GF-D8 (cell line): Measurements from ENCODE around the gene THPO.
"Not testable (repeated sequence)": the region's sequence is repeated elsewhere in the genome, so short reads cannot be mapped to it uniquely, and the experiment has no call there.

Experiments
- DNase-seq: peaks from one replicate; lab custom pipeline; 2025; lab: John Stamatoyannopoulos, UW

THPO gene

DNA sequence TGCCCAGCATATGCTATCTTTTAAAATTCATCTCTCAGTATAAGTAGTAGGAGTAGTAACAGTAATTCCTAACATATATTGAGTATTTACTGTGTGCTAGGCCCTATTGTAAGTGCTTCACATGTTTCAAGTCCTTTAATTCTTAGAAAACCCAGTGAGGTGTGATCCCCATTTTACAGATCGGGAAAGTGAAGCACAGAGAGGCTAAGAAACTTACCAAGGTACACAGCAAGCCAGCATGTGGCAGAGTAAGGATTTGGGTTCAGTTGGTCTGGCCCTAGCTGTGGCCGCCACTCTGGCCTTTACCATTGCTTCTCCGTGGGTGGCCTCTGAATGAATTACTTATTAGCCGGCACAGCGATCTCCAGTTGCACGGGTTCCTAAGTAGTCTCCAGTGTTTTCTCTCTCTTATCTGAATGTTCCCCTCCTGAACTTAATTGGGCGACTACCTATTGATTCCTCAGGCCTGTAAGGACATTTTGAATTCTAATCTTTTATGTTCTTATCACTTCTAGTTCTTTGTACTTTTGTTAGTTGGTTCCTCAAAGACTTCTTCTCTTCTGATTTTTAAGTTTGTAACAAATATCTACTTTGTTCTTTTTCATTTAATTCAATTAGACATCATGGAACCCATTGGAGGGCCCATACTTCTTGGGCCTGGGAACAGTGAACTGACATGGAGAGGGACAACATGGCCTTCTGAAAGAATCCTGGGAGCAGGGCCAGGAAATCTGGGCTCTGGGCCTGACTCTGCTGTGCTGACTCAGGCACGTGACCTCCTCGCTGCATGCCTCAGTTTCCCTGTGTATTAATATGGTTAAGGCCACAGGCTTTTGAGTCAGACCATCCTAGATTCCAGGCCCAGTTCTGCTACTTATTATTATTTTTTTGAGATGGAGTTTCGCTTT lies 28.2 kb downstream of the THPO start:
- DNase-seq, result no peak

DNA sequence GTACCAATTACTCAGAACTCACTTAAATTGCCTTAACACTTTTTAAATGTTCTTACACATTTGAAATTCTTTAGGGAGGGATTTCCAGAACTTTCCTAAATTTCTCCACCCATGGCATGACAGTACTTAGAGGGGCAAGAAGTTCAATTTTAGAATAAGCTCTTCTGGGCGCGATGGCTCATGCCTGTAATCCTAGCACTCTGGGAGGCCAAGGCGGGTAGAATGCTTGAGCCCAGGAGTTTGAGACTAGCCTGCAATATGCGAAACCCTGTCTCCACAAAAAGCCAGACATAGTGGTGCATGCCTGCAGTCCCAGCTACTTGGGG lies 30.0 kb downstream of the THPO start:
- no peak for DNase-seq

GRCh38 chr3:184347321-184348056 lies 30.5 kb downstream of the THPO start:
- no peak for DNase-seq

- DNase-seq, result no peak
These were observed 31.4 kb downstream of the THPO start for GRCh38 chr3:184346480-184347190.

GRCh38 chr3:184345317-184346144 lies 32.5 kb downstream of the THPO start:
- no peak for DNase-seq

- DNase-seq, result no peak
These were observed 33.3 kb downstream of the THPO start for GRCh38 chr3:184344579-184345316.

- DNase-seq, result no peak
These were observed 34.7 kb downstream of the THPO start for GRCh38 chr3:184343200-184343876.

GRCh38 chr3:184341925-184342324 lies 36.1 kb downstream of the THPO start:
- no peak for DNase-seq

GRCh38 chr3:184339451-184340135 lies 38.4 kb downstream of the THPO start:
- DNase-seq, result not testable (repeated sequence)

DNA sequence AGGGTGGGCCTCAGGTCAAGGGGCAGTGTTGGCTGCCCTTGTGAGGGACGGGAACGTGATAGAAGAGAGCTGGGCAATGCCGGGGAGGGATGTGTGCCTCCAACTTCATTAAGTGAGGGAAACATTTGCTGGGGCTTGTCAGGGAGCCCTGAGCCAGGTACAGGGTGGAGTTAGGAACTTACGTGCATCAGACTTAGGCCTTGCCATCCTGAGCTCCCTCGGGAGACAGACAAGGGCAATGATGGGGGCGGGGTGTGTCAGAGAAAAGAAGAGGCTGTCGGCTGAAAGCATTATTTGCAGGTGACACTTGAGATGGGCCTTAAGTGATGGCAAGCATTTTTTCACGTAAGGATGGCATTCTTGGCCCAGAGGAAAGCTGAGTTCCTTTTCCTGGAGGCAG lies 39.0 kb downstream of the THPO start:
- DNase-seq, result no peak

- DNase-seq, result no peak
These were observed 39.5 kb downstream of the THPO start for GRCh38 chr3:184338511-184338945.

DNA sequence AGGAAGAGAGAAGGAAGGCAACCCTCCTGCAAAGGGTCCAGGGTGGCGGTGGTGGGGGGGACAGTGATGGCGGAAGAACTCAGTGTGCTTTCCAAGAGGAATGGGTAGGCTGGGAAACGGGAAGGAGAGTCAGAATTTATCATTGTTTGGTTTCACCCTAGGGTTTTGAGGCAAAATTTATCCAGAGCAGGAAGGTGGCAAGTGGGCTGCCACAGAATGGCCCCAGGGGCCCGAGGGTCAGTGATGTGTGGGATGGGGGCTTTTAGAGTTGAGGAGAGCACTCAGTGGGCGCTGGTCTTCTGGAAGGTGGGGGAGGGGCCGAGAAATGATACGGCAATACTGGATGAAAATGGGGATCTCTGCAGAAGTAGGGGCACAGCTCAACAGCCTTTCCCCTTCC lies 40.0 kb downstream of the THPO start:
- DNase-seq, result no peak

DNA sequence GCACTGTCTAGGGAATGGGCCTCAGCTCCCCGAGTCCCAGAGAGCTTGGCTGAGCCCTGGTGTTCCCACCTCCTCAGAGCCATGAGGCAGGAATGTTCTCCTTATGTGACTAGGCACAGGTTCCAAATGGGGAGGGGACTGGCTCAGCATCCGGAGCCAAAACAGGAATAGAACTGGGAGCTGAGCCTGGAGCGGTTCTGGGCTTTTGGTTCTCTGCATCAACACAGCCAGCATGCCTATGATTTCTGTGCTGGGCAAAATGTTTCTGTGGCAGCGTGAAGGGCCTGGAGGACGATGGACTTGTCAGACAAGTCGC lies 40.6 kb downstream of the THPO start, which contains the start of gene FAM131A:
Gene FAM131A, plus strand, starts transcription at position 202 of the 316 bp plus-strand sequence. Its CDS starts 31 bp downstream, at position 233.
- DNase-seq, result no peak

- no peak for DNase-seq
These were observed 41.2 kb downstream of the THPO start for GRCh38 chr3:184336547-184337398.

GRCh38 chr3:184335661-184336546 lies 42.1 kb downstream of the THPO start:
- DNase-seq, result no peak

- no peak for DNase-seq
These were observed 42.7 kb downstream of the THPO start for GRCh38 chr3:184335291-184335660.

GRCh38 chr3:184334470-184335158 lies 43.4 kb downstream of the THPO start:
- no peak for DNase-seq
